H9 (cell line): ENCODE measurements around the gene PHAF1. TPM values are rescaled to one million over a fixed set of nuclear protein-coding genes. Genes with fewer than 3 reads are reported as not detected.

Experiments
- DNase-seq: peaks from one replicate; pipeline ENCODE4 v3.0.0-alpha.2; 2017
- H2AFZ ChIP-seq: one replicate; pipeline ENCODE4 v1.6.1; 2013; ENCODE audit warnings: mild to moderate bottlenecking, low read length, control low read depth, moderate library complexity
- H2AK5ac ChIP-seq: 2 replicates; pipeline ENCODE4 v1.6.1; 2013; ENCODE audit warnings: low read length, control low read depth, mixed read lengths; ENCODE audit not compliant: insufficient read length
- H2BK120ac ChIP-seq: one replicate; pipeline ENCODE4 v1.6.1; 2013; ENCODE audit warnings: low read depth, mild to moderate bottlenecking, low read length, control low read depth, inconsistent platforms; ENCODE audit not compliant: poor library complexity, severe bottlenecking
- H2BK12ac ChIP-seq: 2 replicates; pipeline ENCODE4 v1.6.1; 2013; ENCODE audit warnings: low read length, control low read depth, mixed read lengths, low read depth; ENCODE audit not compliant: insufficient read length
- H2BK15ac ChIP-seq: 2 replicates; pipeline ENCODE4 v1.6.1; 2013; ENCODE audit warnings: low read depth, low read length, control low read depth
- H2BK20ac ChIP-seq: one replicate; pipeline ENCODE4 v1.6.1; 2013; ENCODE audit warnings: low read depth, mild to moderate bottlenecking, low read length, control low read depth, inconsistent platforms; ENCODE audit not compliant: poor library complexity, severe bottlenecking
- H2BK5ac ChIP-seq: 2 replicates; pipeline ENCODE4 v1.6.1; 2013; ENCODE audit warnings: low read length, control low read depth, mixed read lengths; ENCODE audit not compliant: insufficient read length
- H3K14ac ChIP-seq: 2 replicates; pipeline ENCODE4 v1.6.1; 2013; ENCODE audit warnings: low read length, control low read depth; ENCODE audit not compliant: insufficient read depth
- H3K18ac ChIP-seq: 2 replicates; pipeline ENCODE4 v1.6.1; 2013; ENCODE audit warnings: low read depth, mild to moderate bottlenecking, mixed read lengths, low read length, control low read depth; ENCODE audit not compliant: insufficient read length
- H3K23ac ChIP-seq: 2 replicates; pipeline ENCODE4 v1.6.1; 2013; ENCODE audit warnings: low read length, control low read depth, mixed read lengths, low read depth; ENCODE audit not compliant: insufficient read length
- H3K23me2 ChIP-seq: 2 replicates; pipeline ENCODE4 v1.6.1; 2013; ENCODE audit warnings: low read depth, mild to moderate bottlenecking, mixed read lengths, low read length, control low read depth; ENCODE audit not compliant: insufficient read length, poor library complexity, severe bottlenecking
- H3K27ac ChIP-seq: 2 replicates; pipeline ENCODE4 v1.5.1; 2013; ENCODE audit warnings: low read length, control low read depth, mixed read lengths, low read depth; ENCODE audit not compliant: insufficient read length
- H3K27me3 ChIP-seq: 2 replicates; pipeline ENCODE4 v1.6.1; 2013; ENCODE audit warnings: low read length, control low read depth, inconsistent platforms; ENCODE audit not compliant: insufficient read depth
- H3K4ac ChIP-seq: 2 replicates; pipeline ENCODE4 v1.6.1; 2013; ENCODE audit warnings: low read depth, mild to moderate bottlenecking, control low read depth, inconsistent platforms, low read length, moderate library complexity
- H3K4me1 ChIP-seq: 2 replicates; pipeline ENCODE4 v1.6.1; 2013; ENCODE audit warnings: low read length, control low read depth, inconsistent platforms; ENCODE audit not compliant: insufficient read depth
- H3K4me2 ChIP-seq: 2 replicates; pipeline ENCODE4 v1.6.1; 2013; ENCODE audit warnings: low read length, control low read depth, mixed read lengths; ENCODE audit not compliant: insufficient read length, insufficient read depth
- H3K56ac ChIP-seq: 2 replicates; pipeline ENCODE4 v1.6.1; 2013; ENCODE audit warnings: low read depth, mild to moderate bottlenecking, mixed read lengths, low read length, control low read depth; ENCODE audit not compliant: insufficient read length
- H3K79me1 ChIP-seq: 2 replicates; pipeline ENCODE4 v1.6.1; 2013; ENCODE audit warnings: low read depth, mild to moderate bottlenecking, moderate library complexity, low read length, control low read depth, inconsistent platforms; ENCODE audit not compliant: insufficient read depth, poor library complexity, severe bottlenecking
- H3K79me2 ChIP-seq: 2 replicates; pipeline ENCODE4 v1.6.1; 2013; ENCODE audit warnings: low read length, control low read depth, inconsistent platforms; ENCODE audit not compliant: insufficient read depth
- H3K9ac ChIP-seq: 2 replicates; pipeline ENCODE4 v1.6.1; 2013; ENCODE audit warnings: low read length, control low read depth, mixed read lengths; ENCODE audit not compliant: insufficient read length; ENCODE audit errors: extremely low read depth
- H3K9me3 ChIP-seq: one replicate; pipeline ENCODE4 v1.6.1; 2013; ENCODE audit warnings: low read depth, low read length, inconsistent platforms; ENCODE audit not compliant: control insufficient read depth
- H3T11ph ChIP-seq: one replicate; pipeline ENCODE4 v1.6.1; 2013; ENCODE audit warnings: mild to moderate bottlenecking, low read length, control low read depth, inconsistent platforms
- H4K20me1 ChIP-seq: one replicate; pipeline ENCODE4 v1.6.1; 2013; ENCODE audit not compliant: control insufficient read depth, insufficient read length, insufficient read depth
- H4K5ac ChIP-seq: 2 replicates; pipeline ENCODE4 v1.6.1; 2013; ENCODE audit warnings: low read depth, mild to moderate bottlenecking, mixed read lengths, low read length, control low read depth; ENCODE audit not compliant: insufficient read length
- H4K8ac ChIP-seq: replicated peaks from 2 replicates; pipeline ENCODE4 v1.6.1; 2013; ENCODE audit warnings: low read length, control low read depth, mixed read lengths, low read depth; ENCODE audit not compliant: insufficient read length
- H4K91ac ChIP-seq: 2 replicates; pipeline ENCODE4 v1.6.1; 2013; ENCODE audit warnings: low read depth, mild to moderate bottlenecking, moderate library complexity, mixed read lengths, low read length, control low read depth; ENCODE audit not compliant: insufficient read length
- H3K27ac Mint-ChIP-seq, 3 experiments: 2 replicates in 2 of 3; 3 replicates in 1 of 3; pipeline ENCODE4 v1.8.0; 2020 to 2021; ENCODE audit warnings: mixed read lengths in 3 of 3, mild to moderate bottlenecking in 1 of 3, moderate library complexity in 1 of 3
- H3K27me3 Mint-ChIP-seq: 2 replicates; pipeline ENCODE4 v1.8.0; 2021; ENCODE audit warnings: low read depth, mild to moderate bottlenecking, moderate library complexity, mixed read lengths
- H3K36me3 Mint-ChIP-seq, 3 experiments: 2 replicates in 2 of 3; 3 replicates in 1 of 3; pipeline ENCODE4 v1.8.0; 2020 to 2021; ENCODE audit warnings: low read depth in 3 of 3, mixed read lengths in 3 of 3; ENCODE audit not compliant: insufficient read depth in 1 of 3
- H3K4me1 Mint-ChIP-seq, 2 experiments: 2 replicates each; pipeline ENCODE4 v1.8.0; 2020; ENCODE audit warnings: mixed read lengths in 2 of 2
- H3K4me3 Mint-ChIP-seq, 2 experiments: 2 replicates in 1 of 2; 3 replicates in 1 of 2; pipeline ENCODE4 v1.8.0; 2020 to 2021; ENCODE audit warnings: mild to moderate bottlenecking in 2 of 2, mixed read lengths in 2 of 2, moderate library complexity in 1 of 2
- H3K9me3 Mint-ChIP-seq, 2 experiments: 2 replicates in 1 of 2; 3 replicates in 1 of 2; pipeline ENCODE4 v1.8.0; 2020; ENCODE audit warnings: mild to moderate bottlenecking in 2 of 2, mixed read lengths in 2 of 2, moderate library complexity in 1 of 2
- WGBS: extraction: QIAGEN DNeasy Blood & Tissue Kit; methylation state at CpG from one replicate; pipeline ENCODE4 v1.1.7; 2013; ENCODE audit warnings: missing lambda C conversion rate, low lambda C conversion rate, mixed read lengths; ENCODE audit not compliant: insufficient read length; ENCODE audit errors: extremely low coverage; 5-methylcytosine and 5-hydroxymethylcytosine counted together
- total RNA-seq: library from RNA; stranded (reverse); gene quantifications from 2 replicates; pipeline ENCODE4 v1.2.1, GENCODE V29; 2021
- TF ChIP-seq, protein P1 (sequence below): fragments of 200-600 bp; sonication (generic); conservative IDR thresholded peaks from 3 replicates; pipeline ENCODE4 v1.8.0; 2021; ENCODE audit warnings: antibody characterized with exemption, mild to moderate bottlenecking

The PHAF1 gene
- total RNA-seq, 1 experiment from 2014 or later: 18.8 TPM

DNA sequence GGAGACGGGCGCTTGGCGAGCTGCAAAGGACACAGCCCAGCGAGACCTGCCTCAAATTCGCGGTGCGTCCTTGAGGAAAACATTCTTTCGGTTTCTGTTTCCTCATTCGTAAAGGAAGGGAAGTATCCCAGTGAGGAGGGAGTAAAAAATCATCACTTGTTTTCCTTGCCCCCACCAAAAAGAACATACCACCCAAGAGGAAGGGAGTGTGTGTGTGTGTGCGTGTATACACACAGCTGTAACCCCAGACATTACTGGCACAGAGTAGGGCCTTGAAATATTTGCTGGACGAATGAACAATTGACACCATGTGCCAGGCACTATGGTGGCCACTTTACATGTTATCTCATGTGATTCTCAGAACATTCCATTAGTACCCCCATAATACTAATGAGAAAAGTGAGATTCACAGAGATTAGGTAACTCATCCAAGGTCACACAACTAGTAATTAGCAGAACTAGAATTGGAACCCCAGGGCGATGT is 76.0 kb downstream of the PHAF1 start:
- H4K8ac ChIP-seq: no peak overlapping the region
- H3K4ac ChIP-seq: no peak overlapping the region
- H2BK5ac ChIP-seq: no peak overlapping the region
- H3K27me3 Mint-ChIP-seq: peaks cover 29% of the 10 kb centered on the region
- H2BK20ac ChIP-seq: no peak overlapping the region
- H2BK15ac ChIP-seq: no peak overlapping the region
- no peak overlapping the region for H4K91ac ChIP-seq
- no peak overlapping the region for H4K5ac ChIP-seq
- H3K4me3 Mint-ChIP-seq: peak overlapping the region in 1 of 2 experiments; percentile 81; a peak in 2 of 5 replicates
- no peaks in the 10 kb centered on the region for H3K9me3 ChIP-seq
- no peaks in the 10 kb centered on the region for H3K79me2 ChIP-seq
- H4K20me1 ChIP-seq: no peaks in the 10 kb centered on the region
- H3K79me1 ChIP-seq: no peaks in the 10 kb centered on the region
- H3K14ac ChIP-seq: no peak overlapping the region
- H3K27me3 ChIP-seq: peaks cover 4% of the 10 kb centered on the region
- no peak overlapping the region for H3K27ac Mint-ChIP-seq
- no peak overlapping the region for H3K56ac ChIP-seq
- peaks cover 12% of the 10 kb centered on the region for H3K23me2 ChIP-seq
- H3K27ac ChIP-seq: no peak overlapping the region
- no peaks in the 10 kb centered on the region for H3K36me3 Mint-ChIP-seq
- no peak overlapping the region for H2BK12ac ChIP-seq
- no peaks in the 10 kb centered on the region; a peak in 1 of 5 replicates for H3K9me3 Mint-ChIP-seq
- H3K4me1 ChIP-seq: peaks cover 6% of the 10 kb centered on the region; the same call in 1 of the 2 replicates
- H3K9ac ChIP-seq: no peak overlapping the region
- H2AK5ac ChIP-seq: no peak overlapping the region
- TF ChIP-seq, protein P1, sequence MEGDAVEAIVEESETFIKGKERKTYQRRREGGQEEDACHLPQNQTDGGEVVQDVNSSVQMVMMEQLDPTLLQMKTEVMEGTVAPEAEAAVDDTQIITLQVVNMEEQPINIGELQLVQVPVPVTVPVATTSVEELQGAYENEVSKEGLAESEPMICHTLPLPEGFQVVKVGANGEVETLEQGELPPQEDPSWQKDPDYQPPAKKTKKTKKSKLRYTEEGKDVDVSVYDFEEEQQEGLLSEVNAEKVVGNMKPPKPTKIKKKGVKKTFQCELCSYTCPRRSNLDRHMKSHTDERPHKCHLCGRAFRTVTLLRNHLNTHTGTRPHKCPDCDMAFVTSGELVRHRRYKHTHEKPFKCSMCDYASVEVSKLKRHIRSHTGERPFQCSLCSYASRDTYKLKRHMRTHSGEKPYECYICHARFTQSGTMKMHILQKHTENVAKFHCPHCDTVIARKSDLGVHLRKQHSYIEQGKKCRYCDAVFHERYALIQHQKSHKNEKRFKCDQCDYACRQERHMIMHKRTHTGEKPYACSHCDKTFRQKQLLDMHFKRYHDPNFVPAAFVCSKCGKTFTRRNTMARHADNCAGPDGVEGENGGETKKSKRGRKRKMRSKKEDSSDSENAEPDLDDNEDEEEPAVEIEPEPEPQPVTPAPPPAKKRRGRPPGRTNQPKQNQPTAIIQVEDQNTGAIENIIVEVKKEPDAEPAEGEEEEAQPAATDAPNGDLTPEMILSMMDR: no peak
- no peak for DNase-seq
- no peak overlapping the region for H3K18ac ChIP-seq
- no peak overlapping the region for H2BK120ac ChIP-seq
- no peak overlapping the region for H3T11ph ChIP-seq
- H3K4me2 ChIP-seq: peak overlapping the region; percentile 1
- H3K23ac ChIP-seq: no peak overlapping the region
- H2AFZ ChIP-seq: no peak overlapping the region
- peaks cover 16 to 21% of the 10 kb centered on the region in 2 experiments for H3K4me1 Mint-ChIP-seq
- WGBS: no CpG with 5 or more reads among the region's 12 CpGs
